ENCODE results near the gene RNF13. TPM values are rescaled to one million over a fixed set of nuclear protein-coding genes. Genes with fewer than 3 reads are reported as not detected.
A peak's percentile ranks its signal among the peaks of the same experiment; 100 is the strongest.

The RNF13 gene
- total RNA-seq, 1 donor from 2014 or later, result 124 TPM

DNA sequence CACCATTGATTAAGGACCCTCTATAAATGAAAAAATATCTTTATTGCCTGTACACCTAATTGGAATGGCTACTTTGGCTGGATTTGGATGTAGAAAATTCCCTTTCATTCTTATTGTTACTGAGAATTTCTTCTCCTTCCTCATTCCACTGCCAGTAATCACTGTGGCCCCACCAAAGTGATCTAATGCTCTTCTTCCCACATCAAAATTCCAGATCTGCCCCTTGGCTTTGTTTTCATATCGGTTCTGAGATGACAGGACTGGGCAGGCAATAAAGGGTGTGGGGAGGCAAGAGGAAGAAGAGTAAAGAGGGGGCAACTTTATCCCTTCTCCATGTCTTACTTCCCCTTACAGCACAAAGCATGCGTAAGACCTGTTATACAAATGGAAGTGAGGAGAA is 22.7 kb upstream of the RNF13 start:
- DNase-seq (ENCODE audit: low read depth), result peak; percentile 83
- FAIRE-seq, result no peak

DNA sequence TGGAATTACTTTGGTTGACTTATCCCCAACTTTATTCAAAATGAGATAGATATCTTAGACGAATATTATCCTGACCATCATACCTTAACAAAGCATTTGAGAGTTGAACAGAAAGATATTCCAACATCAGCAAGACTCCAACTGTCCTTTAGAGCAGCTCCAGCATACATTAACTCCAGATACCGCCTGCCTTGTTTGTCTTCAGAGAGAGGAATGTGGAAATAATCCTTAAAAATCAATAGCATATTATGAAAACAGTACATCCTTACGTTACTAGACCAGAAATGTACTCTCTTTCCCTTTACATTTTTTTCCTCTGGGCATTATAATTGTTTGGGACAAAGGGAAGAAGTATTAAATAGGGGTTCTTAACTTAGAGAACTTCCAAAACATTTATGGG is 22.3 kb upstream of the RNF13 start:
- H3K4me3 ChIP-seq (ENCODE audit: low read depth, low read length), result no peak overlapping the region
- TF ChIP-seq CTCF (IDR thresholded peaks at IDR 0.05; ENCODE audit: insufficient read depth, low read length, severe bottlenecking), result no peak
- H3K27me3 ChIP-seq (ENCODE audit: control insufficient read depth, insufficient read depth, low read length), result no peaks in the 10 kb centered on the region
- FAIRE-seq (no peak), DNase-seq (ENCODE audit: low read depth) (no peak)
- no peaks in the 10 kb centered on the region for H3K36me3 ChIP-seq (ENCODE audit: control insufficient read depth, insufficient read depth, low read length)

More for the DNA sequence above, 22.7 kb upstream of the RNF13 start:
- no peak for TF ChIP-seq CTCF (IDR thresholded peaks at IDR 0.05; ENCODE audit: insufficient read depth, low read length, severe bottlenecking)
- no peak overlapping the region for H3K4me3 ChIP-seq (ENCODE audit: low read depth, low read length)
- H3K27me3 ChIP-seq (ENCODE audit: control insufficient read depth, insufficient read depth, low read length), result no peaks in the 10 kb centered on the region
- H3K36me3 ChIP-seq (ENCODE audit: control insufficient read depth, insufficient read depth, low read length), result no peaks in the 10 kb centered on the region

DNA sequence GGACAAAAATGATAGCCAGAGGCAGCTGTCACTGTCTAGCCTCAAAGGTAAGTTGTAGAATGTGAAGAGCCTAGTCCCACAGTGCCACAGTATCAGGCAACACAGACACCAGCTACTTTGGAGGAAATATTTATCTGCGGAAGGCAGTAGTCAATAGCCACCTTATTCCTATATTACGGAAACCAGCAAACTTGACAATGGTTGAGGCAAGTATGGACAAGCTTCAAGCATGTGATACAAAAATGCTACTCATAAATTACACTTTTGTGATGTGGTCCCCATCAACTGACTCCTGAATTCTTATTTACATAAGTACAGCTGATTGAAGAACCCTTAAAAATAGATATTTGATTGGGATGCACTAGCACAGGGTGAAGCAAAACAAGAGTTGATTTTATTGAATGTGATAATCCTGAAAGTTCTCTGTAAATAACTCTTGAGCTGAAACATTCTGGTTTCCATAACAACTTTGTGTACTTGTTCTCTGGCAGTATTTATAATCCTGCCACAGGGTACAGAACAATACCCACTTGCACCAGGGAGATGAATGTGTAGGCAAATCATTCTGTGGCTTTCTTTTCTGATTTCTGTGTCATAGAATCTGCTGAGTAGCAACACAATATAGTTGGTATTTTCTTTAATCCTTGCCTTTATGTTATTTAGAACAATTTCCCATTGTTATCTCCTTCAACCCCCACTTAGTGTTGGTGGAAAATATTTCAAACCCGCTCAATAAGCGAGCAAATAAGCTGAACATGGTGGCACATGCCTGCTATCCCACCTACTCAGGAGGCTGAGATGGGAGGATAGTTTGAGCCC is 20.4 kb upstream of the RNF13 start, which contains the start of gene ANKUB1:
Gene ANKUB1 (minus strand): TSS at position 103 of the 819 bp plus-strand sequence. CDS start 188 bp downstream, outside the sequence.
- FAIRE-seq (no peak), DNase-seq (ENCODE audit: low read depth) (peak; percentile 86)
- Histone ChIP-seq H3K27me3 (ENCODE audit: control insufficient read depth, insufficient read depth, low read length) (no peaks in the 10 kb centered on the region), H3K36me3 (ENCODE audit: control insufficient read depth, insufficient read depth, low read length) (no peaks in the 10 kb centered on the region), H3K4me3 (ENCODE audit: low read depth, low read length) (peak within 1 kb of the TSS; percentile 7)
- no peak for TF ChIP-seq CTCF (IDR thresholded peaks at IDR 0.05; ENCODE audit: insufficient read depth, low read length, severe bottlenecking)

- FAIRE-seq, result no peak
- DNase-seq (ENCODE audit: low read depth), result no peak
- H3K36me3 ChIP-seq (ENCODE audit: control insufficient read depth, insufficient read depth, low read length), result no peaks in the 10 kb centered on the region
- no peak for TF ChIP-seq CTCF (IDR thresholded peaks at IDR 0.05; ENCODE audit: insufficient read depth, low read length, severe bottlenecking)
- H3K27me3 ChIP-seq (ENCODE audit: control insufficient read depth, insufficient read depth, low read length), result no peaks in the 10 kb centered on the region
- H3K4me3 ChIP-seq (ENCODE audit: low read depth, low read length), result no peak overlapping the region
These were observed 17.0 kb upstream of the RNF13 start for GRCh38 chr3:149796026-149796425.

- H3K36me3 ChIP-seq (ENCODE audit: control insufficient read depth, insufficient read depth, low read length), result no peaks in the 10 kb centered on the region
These were observed 12.3 kb upstream of the RNF13 start for GRCh38 chr3:149800693-149801092.

More at GRCh38 chr3:149800693-149801092, 12.3 kb upstream of the RNF13 start:
- no peak for DNase-seq (ENCODE audit: low read depth)
- no peak for TF ChIP-seq CTCF (IDR thresholded peaks at IDR 0.05; ENCODE audit: insufficient read depth, low read length, severe bottlenecking)
- H3K27me3 ChIP-seq (ENCODE audit: control insufficient read depth, insufficient read depth, low read length), result no peaks in the 10 kb centered on the region
- no peak overlapping the region for H3K4me3 ChIP-seq (ENCODE audit: low read depth, low read length)
- FAIRE-seq, result no peak

All from bronchial epithelial cell (primary cell).